Prostate gland (tissue), 2 donors: Measurements from ENCODE around the gene PITPNC1. TPM values are rescaled to one million over a fixed set of nuclear protein-coding genes. Genes with fewer than 3 reads are reported as not detected.

Experiments used
- DNase-seq: peaks from one replicate; pipeline ENCODE4 v3.0.0-alpha.2; 2019; ENCODE audit warnings: low spot score
- H3K27ac ChIP-seq, 2 donors: fragments of 200-600 bp; sonication (generic); 2 replicates each; pipeline ENCODE4 v1.5.1; 2017 to 2019
- H3K27me3 ChIP-seq: fragments of 200-600 bp; sonication (generic); replicated peaks from 2 replicates; pipeline ENCODE4 v1.5.1; 2019; ENCODE audit not compliant: insufficient read depth
- H3K36me3 ChIP-seq, 2 donors: fragments of 200-600 bp; sonication (generic); 1 replicate in 1 of 2; 2 replicates in 1 of 2; pipeline versions ENCODE4 v1.5.1 to v1.8.1; 2017 to 2019
- H3K4me1 ChIP-seq: fragments of 200-600 bp; sonication (generic); replicated peaks from 2 replicates; pipeline ENCODE4 v1.5.1; 2019
- H3K4me3 ChIP-seq, 2 donors: fragments of 200-600 bp; sonication (generic); 2 replicates each; pipeline ENCODE4 v1.5.1; 2017 to 2019
- H3K9me3 ChIP-seq: fragments of 200-600 bp; sonication (generic); 2 replicates; pipeline ENCODE4 v1.5.1; 2017
- POLR2A ChIP-seq: fragments of 450-650 bp; IDR thresholded peaks from one replicate; pipeline ENCODE4 v1.6.1; 2016; ENCODE audit warnings: antibody characterized with exemption, mild to moderate bottlenecking
- POLR2AphosphoS5 ChIP-seq: sonication (generic); formaldehyde crosslinking; IDR thresholded peaks from one replicate; pipeline ENCODE4 v1.6.1; 2017; ENCODE audit warnings: antibody characterized with exemption
- WGBS: methylation state at CpG from one replicate; pipeline ENCODE4 v1.1.5; 2018; 5-methylcytosine and 5-hydroxymethylcytosine counted together
- intact Hi-C: fragments of 100-400 bp; cut with DNase I; formaldehyde crosslinking; loops from one replicate; pipeline ENCODE4 v1.14.2; 2022
- total RNA-seq, 2 donors: library from RNA; depleted of rRNA; stranded (reverse); fragments of >200 nt; gene quantifications; one replicate each; pipeline ENCODE4 v1.1.0, GENCODE V29; 2016
- TF ChIP-seq, protein P1 (sequence below), 4 experiments: fragments of 200-600 bp in 2 of 4; fragments of 450-650 bp in 2 of 4; sonication (generic) in 2 of 4; IDR thresholded peaks; 1 replicate in 3 of 4; 2 replicates in 1 of 4; pipeline ENCODE4 v1.5.1; 2016 to 2019; ENCODE audit warnings: antibody characterized with exemption in 4 of 4, mild to moderate bottlenecking in 2 of 4, moderate library complexity in 2 of 4

PITPNC1 gene
- total RNA-seq, 2 donors from 2014 or later = 10.1 to 12.9 TPM

DNA sequence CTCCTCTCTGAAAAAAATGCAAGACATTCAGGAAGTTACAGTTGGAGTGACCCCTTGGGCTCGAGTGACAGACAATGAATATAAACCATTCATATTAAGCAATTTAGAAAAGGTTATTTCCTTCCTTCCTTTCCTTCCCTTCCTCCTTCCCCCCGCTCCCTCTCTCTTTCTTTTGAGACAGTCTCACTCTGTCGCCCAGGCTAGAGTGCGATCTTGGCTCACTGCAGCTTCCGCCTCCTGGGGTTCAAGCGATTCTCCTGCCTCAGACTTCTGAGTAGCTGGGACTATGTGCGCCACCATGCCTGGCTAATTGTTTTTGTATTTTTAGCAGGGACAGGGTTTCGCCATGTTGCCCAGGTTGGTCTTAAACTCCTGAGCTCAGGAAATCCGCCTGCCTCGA, 23.9 kb upstream of the PITPNC1 start:
- Histone ChIP-seq H3K27me3 (no peaks in the 10 kb centered on the region), H3K27ac (no peak overlapping the region), H3K9me3 (no peaks in the 10 kb centered on the region), H3K36me3 (peaks cover 1 to 9% of the 10 kb centered on the region in 2 donors), H3K4me3 (no peak overlapping the region), H3K4me1 (no peaks in the 10 kb centered on the region)
- TF ChIP-seq POLR2A (no peak), POLR2AphosphoS5 (no peak)
- TF ChIP-seq, protein P1, sequence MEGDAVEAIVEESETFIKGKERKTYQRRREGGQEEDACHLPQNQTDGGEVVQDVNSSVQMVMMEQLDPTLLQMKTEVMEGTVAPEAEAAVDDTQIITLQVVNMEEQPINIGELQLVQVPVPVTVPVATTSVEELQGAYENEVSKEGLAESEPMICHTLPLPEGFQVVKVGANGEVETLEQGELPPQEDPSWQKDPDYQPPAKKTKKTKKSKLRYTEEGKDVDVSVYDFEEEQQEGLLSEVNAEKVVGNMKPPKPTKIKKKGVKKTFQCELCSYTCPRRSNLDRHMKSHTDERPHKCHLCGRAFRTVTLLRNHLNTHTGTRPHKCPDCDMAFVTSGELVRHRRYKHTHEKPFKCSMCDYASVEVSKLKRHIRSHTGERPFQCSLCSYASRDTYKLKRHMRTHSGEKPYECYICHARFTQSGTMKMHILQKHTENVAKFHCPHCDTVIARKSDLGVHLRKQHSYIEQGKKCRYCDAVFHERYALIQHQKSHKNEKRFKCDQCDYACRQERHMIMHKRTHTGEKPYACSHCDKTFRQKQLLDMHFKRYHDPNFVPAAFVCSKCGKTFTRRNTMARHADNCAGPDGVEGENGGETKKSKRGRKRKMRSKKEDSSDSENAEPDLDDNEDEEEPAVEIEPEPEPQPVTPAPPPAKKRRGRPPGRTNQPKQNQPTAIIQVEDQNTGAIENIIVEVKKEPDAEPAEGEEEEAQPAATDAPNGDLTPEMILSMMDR (IDR thresholded peaks at IDR 0.05) = no peak
- DNase-seq = no peak
- 92% methylated on average over 9 of the region's 10 CpGs for WGBS
- intact Hi-C loops = no loop called here

DNA sequence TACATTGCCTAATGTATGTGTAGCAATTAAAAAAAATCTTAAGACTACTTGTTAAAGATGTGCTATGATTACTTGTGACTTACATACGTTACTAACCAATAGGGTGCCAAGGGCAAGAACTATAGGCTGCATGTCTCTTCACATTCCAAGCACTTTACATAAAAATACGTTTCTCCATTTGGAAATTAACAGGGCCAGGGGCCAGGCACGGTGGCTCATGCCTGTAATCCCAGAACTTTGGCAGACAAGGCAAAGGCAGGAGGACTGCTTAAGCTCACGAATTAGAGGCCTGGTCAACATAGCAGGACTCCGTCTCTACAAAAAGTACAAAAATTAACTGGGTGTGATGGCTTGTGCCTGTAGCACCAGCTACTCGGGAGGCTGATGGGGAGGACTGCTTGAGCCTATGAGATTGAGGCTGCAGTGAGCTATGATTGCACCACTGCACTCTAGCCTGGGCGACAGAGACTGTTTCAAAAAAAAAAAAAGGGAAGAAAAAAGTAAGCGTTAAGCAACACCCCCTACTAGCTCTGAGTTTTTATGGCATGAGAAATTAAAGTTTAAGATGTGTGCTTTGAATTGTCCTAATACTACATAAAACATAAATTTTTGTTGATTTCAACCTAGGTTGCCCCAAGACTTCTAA, 23.0 kb upstream of the PITPNC1 start:
- Histone ChIP-seq H3K27ac (no peak overlapping the region), H3K4me1 (no peaks in the 10 kb centered on the region), H3K27me3 (no peaks in the 10 kb centered on the region), H3K36me3 (peaks cover 0 to 4% of the 10 kb centered on the region in 2 donors), H3K9me3 (no peaks in the 10 kb centered on the region), H3K4me3 (no peak overlapping the region)
- TF ChIP-seq, protein P1 (IDR thresholded peaks at IDR 0.05) = no peak
- TF ChIP-seq POLR2A = no peak
- TF ChIP-seq POLR2AphosphoS5 = no peak
- intact Hi-C loops = no loop called here
- DNase-seq = no peak
- WGBS = 90% methylated on average over 8 of the region's 8 CpGs

DNA sequence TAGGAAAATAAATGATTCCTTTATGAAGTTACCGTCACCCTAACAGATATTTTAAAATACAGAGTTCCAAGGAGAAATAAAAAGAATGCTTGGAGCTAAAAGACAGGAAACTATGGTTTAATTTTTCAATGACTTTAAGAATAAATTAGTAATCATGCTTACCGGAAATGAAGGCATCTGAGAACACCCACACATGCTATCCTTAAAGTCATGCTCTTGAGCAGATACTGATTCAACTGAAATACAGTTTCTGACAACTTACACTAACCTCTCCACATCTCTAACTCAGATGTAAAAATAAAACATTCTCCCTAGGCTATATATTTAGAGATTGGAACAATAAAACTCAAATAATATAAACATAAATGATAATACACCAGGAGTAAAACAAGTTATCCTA, 18.5 kb upstream of the PITPNC1 start:
- Histone ChIP-seq H3K36me3 (no peaks in the 10 kb centered on the region), H3K27ac (no peak overlapping the region), H3K27me3 (no peaks in the 10 kb centered on the region), H3K4me3 (no peak overlapping the region), H3K9me3 (no peaks in the 10 kb centered on the region), H3K4me1 (peaks cover 3% of the 10 kb centered on the region)
- intact Hi-C loops = no loop called here
- no peak for DNase-seq
- TF ChIP-seq, protein P1 (IDR thresholded peaks at IDR 0.05) = no peak
- TF ChIP-seq POLR2AphosphoS5 = no peak
- no peak for TF ChIP-seq POLR2A
- WGBS = 80% methylated on average over 2 of the region's 2 CpGs

DNA sequence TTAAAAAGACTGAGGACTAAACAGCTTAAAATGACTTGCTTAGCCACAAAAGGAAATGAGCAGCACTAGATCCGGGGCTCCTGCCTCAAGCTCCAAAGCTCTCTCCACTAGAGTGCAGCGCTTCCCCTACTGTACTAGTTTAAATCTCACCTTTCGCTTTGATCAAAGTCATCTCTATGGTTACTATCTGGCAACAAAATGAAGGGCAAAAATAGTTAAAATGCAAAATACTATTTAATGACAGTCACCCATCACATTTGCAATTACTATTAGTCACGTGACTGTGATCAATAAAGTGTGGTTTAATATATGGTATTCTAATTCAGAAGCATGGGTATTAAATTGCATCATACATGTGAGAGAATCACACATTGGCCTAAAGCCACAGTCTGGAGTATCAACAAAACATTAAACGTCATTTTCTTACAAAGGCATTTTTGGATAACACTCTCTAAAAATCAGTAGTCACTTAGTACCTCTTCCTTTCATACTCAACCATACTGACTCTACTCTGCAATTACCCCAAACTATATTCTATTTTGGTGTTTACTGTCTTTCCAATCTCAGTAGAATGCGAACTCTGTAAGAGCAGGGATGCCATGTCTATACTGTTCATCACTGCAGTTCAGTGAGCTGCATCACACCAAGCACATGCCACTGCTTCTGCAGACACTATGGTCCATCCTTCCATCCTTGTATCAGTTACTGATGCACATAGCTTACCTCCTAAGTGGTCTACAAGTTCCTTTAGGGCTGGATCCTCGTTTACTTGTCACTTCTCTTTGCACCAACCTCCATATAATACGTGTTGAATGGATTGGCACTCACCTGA, 16.9 kb upstream of the PITPNC1 start:
- intact Hi-C loops = no loop called here
- no peak overlapping the region for H3K27ac ChIP-seq
- no peak overlapping the region for H3K4me3 ChIP-seq
- DNase-seq = no peak
- TF ChIP-seq, protein P1 (IDR thresholded peaks at IDR 0.05) = no peak
- TF ChIP-seq POLR2AphosphoS5 (no peak), POLR2A (no peak)
- no peaks in the 10 kb centered on the region for H3K27me3 ChIP-seq
- H3K4me1 ChIP-seq = peaks cover 15% of the 10 kb centered on the region
- no peaks in the 10 kb centered on the region for H3K9me3 ChIP-seq
- WGBS = 58% methylated on average over 8 of the region's 8 CpGs
- H3K36me3 ChIP-seq = no peaks in the 10 kb centered on the region
